Loucy (cell line): ENCODE measurements around the gene TENT4A.

Source experiments
- H2AFZ ChIP-seq: fragments of 200-600 bp; sonication (generic); 2 replicates; pipeline ENCODE4 v1.6.0; 2016; ENCODE audit warnings: antibody characterized with exemption, mild to moderate bottlenecking, low read length, moderate library complexity
- H3F3A ChIP-seq: fragments of 200-600 bp; 2 replicates; pipeline ENCODE4 v1.6.0; 2016; ENCODE audit warnings: antibody characterized with exemption, low read depth, mild to moderate bottlenecking
- H3K27me3 ChIP-seq: fragments of 200-600 bp; sonication (generic); 2 replicates; pipeline ENCODE4 v1.6.1; 2014; ENCODE audit warnings: low read length, mild to moderate bottlenecking; ENCODE audit not compliant: insufficient read depth, poor library complexity, severe bottlenecking
- H3K36me3 ChIP-seq: fragments of 200-600 bp; sonication (generic); 2 replicates; pipeline ENCODE4 v1.6.1; 2016; ENCODE audit warnings: low read length; ENCODE audit not compliant: insufficient read depth
- H3K4me1 ChIP-seq: fragments of 200-600 bp; sonication (generic); 2 replicates; pipeline ENCODE4 v1.5.1; 2014; ENCODE audit warnings: low read length, mild to moderate bottlenecking; ENCODE audit not compliant: insufficient read depth, poor library complexity, severe bottlenecking
- H3K4me2 ChIP-seq: fragments of 200-600 bp; sonication (generic); 2 replicates; pipeline ENCODE4 v1.6.0; 2014; ENCODE audit warnings: antibody characterized with exemption, low read length, low read depth, mild to moderate bottlenecking; ENCODE audit not compliant: poor library complexity, severe bottlenecking
- H3K4me3 ChIP-seq: fragments of 200-600 bp; sonication (generic); 2 replicates; pipeline ENCODE4 v1.5.1; 2014; ENCODE audit warnings: low read length, mild to moderate bottlenecking, mixed read lengths; ENCODE audit not compliant: poor library complexity, severe bottlenecking
- H3K79me2 ChIP-seq: fragments of 200-600 bp; sonication (generic); 2 replicates; pipeline ENCODE4 v1.6.1; 2014; ENCODE audit warnings: low read length; ENCODE audit not compliant: insufficient read depth
- H3K9ac ChIP-seq: fragments of 200-600 bp; sonication (generic); 2 replicates; pipeline ENCODE4 v1.6.0; 2014; ENCODE audit warnings: mild to moderate bottlenecking, low read depth, low read length, moderate library complexity; ENCODE audit not compliant: poor library complexity, severe bottlenecking
- H3K9me2 ChIP-seq: fragments of 200-600 bp; sonication (generic); replicated peaks from 2 replicates; pipeline ENCODE4 v1.6.1; 2016; ENCODE audit warnings: low read depth, low read length, mixed read lengths
- H3K9me3 ChIP-seq: fragments of 200-600 bp; sonication (generic); 2 replicates; pipeline ENCODE4 v1.6.1; 2014; ENCODE audit warnings: mild to moderate bottlenecking, antibody characterized with exemption, low read length, low read depth; ENCODE audit not compliant: insufficient read depth
- H4K20me1 ChIP-seq: fragments of 200-600 bp; sonication (generic); 2 replicates; pipeline ENCODE4 v1.6.0; 2014; ENCODE audit warnings: antibody characterized with exemption, low read length, mild to moderate bottlenecking; ENCODE audit not compliant: insufficient read depth, poor library complexity, severe bottlenecking
- EZH2phosphoT487 ChIP-seq: fragments of 200-600 bp; IDR thresholded peaks from 2 replicates; pipeline ENCODE4 v1.6.1; 2018; ENCODE audit warnings: antibody characterized with exemption, mild to moderate bottlenecking, moderate library complexity, borderline replicate concordance
- TF ChIP-seq, protein P1 (sequence below): fragments of 200-600 bp; sonication (generic); conservative IDR thresholded peaks from 2 replicates; pipeline ENCODE4 v1.5.1; 2014; ENCODE audit warnings: mild to moderate bottlenecking, antibody characterized with exemption, low read length

The TENT4A gene

DNA sequence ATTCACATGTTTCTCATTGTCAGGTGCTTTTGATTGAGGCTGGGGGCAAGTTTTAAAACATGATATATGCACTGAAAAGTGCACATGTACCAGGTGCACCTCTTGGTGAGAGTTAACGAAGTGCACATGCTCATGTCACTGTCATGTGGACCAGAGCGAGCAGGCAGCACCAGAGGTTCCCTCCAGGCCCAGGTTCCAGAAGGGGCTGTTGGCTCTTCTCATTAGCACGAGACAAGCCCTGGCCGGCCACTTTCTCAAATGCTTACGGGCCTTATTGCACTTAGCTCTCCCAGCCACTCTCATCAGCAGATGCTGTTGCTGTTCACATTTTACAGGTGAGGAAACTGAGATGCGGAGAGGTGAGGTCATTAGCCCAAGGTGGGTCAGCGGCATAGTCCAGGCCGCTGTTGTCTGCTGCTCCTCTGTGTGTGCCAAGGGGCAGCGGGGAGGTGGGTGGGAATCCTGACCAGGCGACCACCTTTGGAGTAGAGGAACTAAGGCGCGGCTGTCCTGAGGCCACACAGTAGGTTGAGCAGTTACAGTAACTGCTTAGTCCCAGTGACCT lies 27.4 kb downstream of the TENT4A start:
- Histone ChIP-seq H3K4me1 (no peaks in the 10 kb centered on the region), H3K9ac (no peak overlapping the region), H3K4me3 (no peak overlapping the region), H3K27me3 (no peaks in the 10 kb centered on the region), H3K9me2 (no peaks in the 10 kb centered on the region), H3K79me2 (peaks cover 70% of the 10 kb centered on the region), H3K4me2 (no peak overlapping the region), H3F3A (no peaks in the 10 kb centered on the region), H3K36me3 (peaks cover 92% of the 10 kb centered on the region; the same call in 1 of the 2 replicates), H2AFZ (no peak overlapping the region), H3K9me3 (no peaks in the 10 kb centered on the region), H4K20me1 (peaks cover 35% of the 10 kb centered on the region)
- TF ChIP-seq, protein P1, sequence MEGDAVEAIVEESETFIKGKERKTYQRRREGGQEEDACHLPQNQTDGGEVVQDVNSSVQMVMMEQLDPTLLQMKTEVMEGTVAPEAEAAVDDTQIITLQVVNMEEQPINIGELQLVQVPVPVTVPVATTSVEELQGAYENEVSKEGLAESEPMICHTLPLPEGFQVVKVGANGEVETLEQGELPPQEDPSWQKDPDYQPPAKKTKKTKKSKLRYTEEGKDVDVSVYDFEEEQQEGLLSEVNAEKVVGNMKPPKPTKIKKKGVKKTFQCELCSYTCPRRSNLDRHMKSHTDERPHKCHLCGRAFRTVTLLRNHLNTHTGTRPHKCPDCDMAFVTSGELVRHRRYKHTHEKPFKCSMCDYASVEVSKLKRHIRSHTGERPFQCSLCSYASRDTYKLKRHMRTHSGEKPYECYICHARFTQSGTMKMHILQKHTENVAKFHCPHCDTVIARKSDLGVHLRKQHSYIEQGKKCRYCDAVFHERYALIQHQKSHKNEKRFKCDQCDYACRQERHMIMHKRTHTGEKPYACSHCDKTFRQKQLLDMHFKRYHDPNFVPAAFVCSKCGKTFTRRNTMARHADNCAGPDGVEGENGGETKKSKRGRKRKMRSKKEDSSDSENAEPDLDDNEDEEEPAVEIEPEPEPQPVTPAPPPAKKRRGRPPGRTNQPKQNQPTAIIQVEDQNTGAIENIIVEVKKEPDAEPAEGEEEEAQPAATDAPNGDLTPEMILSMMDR, result no peak
- TF ChIP-seq EZH2phosphoT487, result no peak

DNA sequence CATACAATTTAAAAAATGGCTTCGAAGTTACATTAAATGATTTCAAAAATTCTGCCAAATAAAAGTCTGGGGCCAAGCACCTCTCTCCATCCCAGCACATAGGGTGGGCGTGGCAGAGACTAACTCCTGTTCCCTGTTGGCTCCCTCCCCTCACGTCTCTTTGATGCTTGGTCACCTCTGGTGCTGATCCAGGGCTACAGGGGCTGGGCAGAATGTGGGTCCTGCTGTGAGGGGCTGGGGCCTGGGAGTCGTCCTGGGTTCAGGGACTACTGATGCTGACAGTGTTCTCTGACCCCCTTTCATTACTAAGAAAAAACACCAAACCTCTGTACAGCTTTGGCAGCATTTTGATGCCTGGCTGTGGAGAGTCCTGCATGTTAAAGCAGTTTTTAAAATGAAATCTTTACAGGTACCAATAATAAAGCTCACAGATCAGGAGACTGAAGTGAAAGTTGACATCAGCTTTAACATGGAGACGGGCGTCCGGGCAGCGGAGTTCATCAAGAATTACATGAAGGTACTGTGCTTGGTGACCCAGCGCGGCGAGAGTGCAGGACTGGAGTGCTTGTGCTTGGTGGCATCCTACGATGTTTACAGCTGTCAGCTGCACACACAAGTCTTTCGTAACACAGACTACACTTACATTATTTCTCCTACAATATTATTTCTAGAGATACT lies 29.0 kb downstream of the TENT4A start:
- Histone ChIP-seq H3K9me3 (no peaks in the 10 kb centered on the region), H3K27me3 (no peaks in the 10 kb centered on the region), H3K9me2 (no peaks in the 10 kb centered on the region), H3K4me1 (no peaks in the 10 kb centered on the region), H3K9ac (no peak overlapping the region), H3K36me3 (peaks cover 97% of the 10 kb centered on the region), H3K79me2 (peaks cover 69% of the 10 kb centered on the region), H2AFZ (no peak overlapping the region), H3F3A (no peaks in the 10 kb centered on the region), H3K4me2 (no peak overlapping the region), H3K4me3 (no peak overlapping the region), H4K20me1 (peaks cover 39% of the 10 kb centered on the region)
- no peak for TF ChIP-seq EZH2phosphoT487
- TF ChIP-seq, protein P1, result no peak

DNA sequence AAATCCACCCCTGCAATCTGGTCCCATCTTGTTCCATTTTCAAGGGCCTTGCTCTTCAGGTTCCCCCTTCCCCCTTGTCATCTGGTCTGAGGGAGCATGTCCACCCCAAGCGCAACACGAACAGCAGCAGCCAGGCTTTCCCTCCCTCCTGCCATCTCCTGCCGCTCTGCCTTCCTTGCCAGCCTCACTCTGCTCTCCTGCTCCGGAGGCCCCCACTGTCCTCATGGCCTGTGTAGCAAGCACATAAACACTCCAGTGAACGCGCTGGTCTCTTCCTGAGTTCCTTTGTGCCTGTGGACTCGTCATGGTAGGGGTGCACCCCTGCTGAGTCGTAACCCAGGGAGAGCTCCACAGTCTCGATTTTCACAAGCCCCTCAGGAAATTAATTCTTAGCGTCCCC lies 29.9 kb downstream of the TENT4A start:
- Histone ChIP-seq H3K27me3 (no peaks in the 10 kb centered on the region), H3K9ac (no peak overlapping the region), H3K36me3 (peaks cover 97% of the 10 kb centered on the region), H3K9me2 (no peaks in the 10 kb centered on the region), H3K79me2 (peaks cover 69% of the 10 kb centered on the region), H3K4me3 (no peak overlapping the region), H3F3A (no peaks in the 10 kb centered on the region), H3K4me2 (no peak overlapping the region), H2AFZ (no peak overlapping the region), H3K9me3 (no peaks in the 10 kb centered on the region), H4K20me1 (peaks cover 36% of the 10 kb centered on the region), H3K4me1 (no peaks in the 10 kb centered on the region)
- TF ChIP-seq EZH2phosphoT487, result no peak
- TF ChIP-seq, protein P1, result no peak
